DOHH2 (cell line): ENCODE data around the gene ACTN4.

Experiments
- H3F3A ChIP-seq: fragments of 200-600 bp; sonication (generic), shearing (Covaris generic); 2 replicates; pipeline ENCODE4 v1.6.0; 2016; ENCODE audit warnings: antibody characterized with exemption, mild to moderate bottlenecking; ENCODE audit not compliant: control insufficient read depth, insufficient read depth
- H3K27ac ChIP-seq: fragments of 200-600 bp; sonication (generic); 2 replicates; pipeline ENCODE4 v1.5.1; 2014; ENCODE audit warnings: low read depth, mild to moderate bottlenecking, low read length, moderate library complexity
- H3K27me3 ChIP-seq: fragments of 200-600 bp; sonication (generic); 2 replicates; pipeline ENCODE4 v1.6.1; 2014; ENCODE audit warnings: mild to moderate bottlenecking, low read length, mixed read lengths; ENCODE audit not compliant: control insufficient read depth
- H3K36me3 ChIP-seq: fragments of 200-600 bp; sonication (generic); 2 replicates; pipeline ENCODE4 v1.6.1; 2014; ENCODE audit warnings: mild to moderate bottlenecking, low read length, moderate library complexity, mixed read lengths; ENCODE audit not compliant: control insufficient read depth
- H3K4me1 ChIP-seq: fragments of 200-600 bp; sonication (generic); 2 replicates; pipeline ENCODE4 v1.6.1; 2014; ENCODE audit warnings: mild to moderate bottlenecking, low read length, mixed read lengths; ENCODE audit not compliant: control insufficient read depth
- H3K4me2 ChIP-seq: fragments of 200-600 bp; sonication (generic); 2 replicates; pipeline ENCODE4 v1.6.0; 2014; ENCODE audit warnings: mild to moderate bottlenecking, low read length, moderate library complexity
- H3K4me3 ChIP-seq: fragments of 200-600 bp; sonication (generic); 2 replicates; pipeline ENCODE4 v1.5.1; 2014; ENCODE audit warnings: mild to moderate bottlenecking, low read length, mixed read lengths
- H3K79me2 ChIP-seq: fragments of 200-600 bp; sonication (generic); 2 replicates; pipeline ENCODE4 v1.6.1; 2014; ENCODE audit warnings: mild to moderate bottlenecking, low read length, mixed read lengths; ENCODE audit not compliant: control insufficient read depth
- H3K9me2 ChIP-seq: fragments of 200-600 bp; sonication (generic); replicated peaks from 2 replicates; pipeline ENCODE4 v1.6.1; 2014; ENCODE audit warnings: mild to moderate bottlenecking, low read length, mixed read lengths; ENCODE audit not compliant: control insufficient read depth
- H3K9me3 ChIP-seq: fragments of 200-600 bp; sonication (generic); 2 replicates; pipeline ENCODE4 v1.6.1; 2014; ENCODE audit warnings: antibody characterized with exemption, low read length, mixed read lengths; ENCODE audit not compliant: control insufficient read depth, insufficient read depth
- H4K20me1 ChIP-seq: fragments of 200-600 bp; sonication (generic); 2 replicates; pipeline ENCODE4 v1.6.0; 2014; ENCODE audit warnings: low read depth, mild to moderate bottlenecking, antibody characterized with exemption, low read length, moderate library complexity; ENCODE audit not compliant: control insufficient read depth, insufficient read depth
- CTCF ChIP-seq: fragments of 200-600 bp; sonication (generic); IDR thresholded peaks from one replicate; pipeline ENCODE4 v1.5.1; 2014; ENCODE audit warnings: antibody characterized with exemption, mild to moderate bottlenecking, low read depth, low read length; ENCODE audit not compliant: poor library complexity, severe bottlenecking
- EZH2phosphoT487 ChIP-seq: fragments of 200-600 bp; sonication (generic); IDR thresholded peaks from 2 replicates; pipeline ENCODE4 v1.6.1; 2017; ENCODE audit warnings: borderline replicate concordance, mild to moderate bottlenecking, antibody characterized with exemption, low read length, moderate library complexity, mixed read lengths

Gene ACTN4

GRCh38 chr19:38614289-38614688, 33.2 kb upstream of the ACTN4 start:
- Histone ChIP-seq H3K9me3 (no peaks in the 10 kb centered on the region), H3F3A (peaks cover 8% of the 10 kb centered on the region), H3K79me2 (peaks cover 39% of the 10 kb centered on the region), H3K4me2 (no peak overlapping the region), H3K4me3 (no peak overlapping the region), H3K27me3 (no peaks in the 10 kb centered on the region), H3K36me3 (peaks cover 42% of the 10 kb centered on the region), H4K20me1 (no peaks in the 10 kb centered on the region), H3K9me2 (no peaks in the 10 kb centered on the region), H3K4me1 (peaks cover 30% of the 10 kb centered on the region), H3K27ac (no peak overlapping the region)
- TF ChIP-seq CTCF (no peak), EZH2phosphoT487 (no peak)

DNA sequence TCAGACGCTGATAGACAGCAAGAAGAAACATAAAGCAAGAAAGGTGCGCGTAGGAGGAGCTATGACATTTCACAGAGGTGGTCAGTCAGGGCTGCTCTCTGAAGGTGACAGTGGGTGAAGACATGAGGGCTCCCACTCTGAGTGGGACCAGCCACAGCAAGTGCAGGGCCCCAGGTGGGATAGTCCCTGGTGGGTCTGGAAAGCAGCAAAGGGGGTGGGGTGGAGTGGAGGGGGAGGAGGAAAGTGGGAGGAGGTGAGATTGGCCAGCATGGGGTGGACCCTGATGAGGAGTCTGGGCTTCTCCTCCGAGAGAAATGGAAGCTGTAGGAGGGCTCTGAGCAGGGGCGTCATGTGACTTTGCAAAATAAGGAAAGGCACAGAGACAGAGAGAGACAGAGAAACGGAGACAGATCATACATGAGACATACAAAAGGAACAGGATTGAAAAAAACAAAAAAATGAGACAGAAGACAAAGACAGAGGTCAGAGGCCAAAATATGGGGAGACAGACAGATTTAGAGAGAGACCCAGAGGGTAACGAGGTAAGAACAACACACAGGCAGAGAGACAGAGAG, 32.4 kb upstream of the ACTN4 start:
- H3K9me2 ChIP-seq, result no peaks in the 10 kb centered on the region
- H3K27ac ChIP-seq, result no peak overlapping the region
- H3K9me3 ChIP-seq, result no peaks in the 10 kb centered on the region
- H3K4me2 ChIP-seq, result peak overlapping the region; percentile 93
- H3K4me1 ChIP-seq, result peaks cover 36% of the 10 kb centered on the region
- H4K20me1 ChIP-seq, result peaks cover 5% of the 10 kb centered on the region; the same call in 1 of the 2 replicates
- H3K36me3 ChIP-seq, result peaks cover 46% of the 10 kb centered on the region
- peaks cover 47% of the 10 kb centered on the region for H3K79me2 ChIP-seq
- peak overlapping the region; percentile 17 for H3K4me3 ChIP-seq
- TF ChIP-seq EZH2phosphoT487 (no peak), CTCF (no peak)
- H3F3A ChIP-seq, result peaks cover 8% of the 10 kb centered on the region
- no peaks in the 10 kb centered on the region for H3K27me3 ChIP-seq

GRCh38 chr19:38616265-38616664, 31.2 kb upstream of the ACTN4 start:
- Histone ChIP-seq H3K4me2 (peak overlapping the region; percentile 93), H3K4me3 (peak overlapping the region; percentile 90), H3K4me1 (peaks cover 40% of the 10 kb centered on the region), H4K20me1 (peaks cover 8% of the 10 kb centered on the region; the same call in 1 of the 2 replicates), H3F3A (peaks cover 8% of the 10 kb centered on the region), H3K36me3 (peaks cover 51% of the 10 kb centered on the region), H3K27me3 (no peaks in the 10 kb centered on the region), H3K9me3 (no peaks in the 10 kb centered on the region), H3K9me2 (no peaks in the 10 kb centered on the region), H3K27ac (peak overlapping the region; percentile 91), H3K79me2 (peaks cover 59% of the 10 kb centered on the region)
- TF ChIP-seq CTCF (no peak), EZH2phosphoT487 (no peak)
